Epithelial cell of esophagus (primary cell): ENCODE data around the gene RALGPS2.
A peak's percentile ranks its signal among the peaks of the same experiment; 100 is the strongest.

Source experiments
- DNase-seq: peaks from one replicate; pipeline ENCODE4 v3.0.0; 2010; ENCODE audit warnings: low read depth
- H3K4me3 ChIP-seq: 2 replicates; pipeline ENCODE4 v1.5.1; 2011; ENCODE audit warnings: mild to moderate bottlenecking, low read length, control low read depth
- CTCF ChIP-seq: IDR thresholded peaks from 2 replicates; pipeline ENCODE4 v1.5.1; 2011; ENCODE audit warnings: low read depth, mild to moderate bottlenecking, low read length, control low read depth, inconsistent platforms; ENCODE audit not compliant: insufficient read depth; ENCODE audit errors: missing control alignments

The RALGPS2 gene

GRCh38 chr1:178718520-178718919 lies 6.5 kb upstream of the RALGPS2 start:
- no peak for TF ChIP-seq CTCF
- no peak for DNase-seq
- H3K4me3 ChIP-seq = no peak overlapping the region

DNA sequence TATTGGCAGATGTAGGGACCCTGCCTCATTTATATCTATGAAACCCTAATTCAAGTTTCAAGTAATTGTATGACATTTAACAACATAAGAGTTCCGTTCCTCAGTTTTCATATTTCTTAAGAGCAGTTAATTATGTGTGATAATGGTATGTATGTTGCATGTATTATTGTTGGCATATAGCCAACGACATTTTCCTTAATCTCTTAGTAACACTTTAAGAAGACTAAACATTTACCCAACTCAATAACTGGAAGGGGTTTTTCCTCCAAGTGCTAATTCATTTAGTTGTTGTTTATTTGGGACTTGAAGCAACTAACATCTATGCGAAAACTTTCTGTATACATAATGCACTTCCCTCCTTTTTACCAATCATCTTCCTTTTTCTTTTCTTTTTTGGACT lies 1.5 kb upstream of the RALGPS2 start:
- peak; percentile 59 for DNase-seq
- no peak overlapping the region for H3K4me3 ChIP-seq
- no peak for TF ChIP-seq CTCF

- no peak for TF ChIP-seq CTCF
- no peak for DNase-seq
- H3K4me3 ChIP-seq = peak overlapping the region; percentile 76
Measured at GRCh38 chr1:178724376-178724727, 692 bp upstream of the RALGPS2 start.

- peak; percentile 53 for DNase-seq
- peak overlapping the region; percentile 76 for H3K4me3 ChIP-seq
Measured at GRCh38 chr1:178725466-178726086, 532 bp downstream of the RALGPS2 start.

DNA sequence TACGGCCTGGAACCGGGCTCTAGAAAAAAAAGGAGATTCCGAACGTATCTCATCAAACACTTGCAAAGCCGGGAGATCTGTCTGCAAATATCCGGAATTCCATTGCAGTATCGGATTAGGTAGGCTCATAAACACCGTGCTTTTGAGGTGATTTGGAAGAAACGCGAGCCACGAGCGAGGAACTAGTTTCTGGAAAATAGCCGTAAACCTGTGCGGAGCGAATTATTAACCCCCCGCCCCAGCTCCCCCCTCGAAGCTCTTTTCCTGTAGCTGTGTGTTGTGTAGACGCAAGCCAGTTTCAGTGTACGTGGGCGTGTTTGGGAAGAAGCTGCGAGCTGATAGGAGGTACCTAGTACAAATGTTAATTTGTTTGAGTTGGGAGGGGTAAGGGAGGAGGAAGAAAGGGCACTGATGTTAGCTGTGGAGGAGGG lies 1.1 kb downstream of the RALGPS2 start:
- H3K4me3 ChIP-seq = peak overlapping the region; percentile 76
- DNase-seq = peak; percentile 92
- no peak for TF ChIP-seq CTCF

More at GRCh38 chr1:178725466-178726086, 532 bp downstream of the RALGPS2 start:
- no peak for TF ChIP-seq CTCF

DNA sequence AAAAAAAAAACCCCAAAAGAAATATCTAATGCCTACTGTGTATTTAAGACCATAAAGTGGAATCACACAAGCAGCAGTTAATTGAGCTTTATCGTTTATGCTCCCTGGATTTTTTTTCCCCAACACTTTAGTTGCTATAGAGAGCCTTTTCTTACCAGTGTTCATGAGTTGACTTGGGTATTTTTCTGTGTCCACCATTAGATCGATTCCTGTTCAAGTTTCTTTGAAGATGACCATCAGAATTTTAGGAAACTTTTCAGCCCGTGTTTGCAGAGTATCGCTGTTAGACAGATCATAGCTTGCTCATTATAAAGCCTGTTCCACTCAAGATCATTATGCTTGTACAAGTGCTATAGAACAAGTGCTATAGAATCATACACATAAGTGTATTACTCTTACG lies 1.5 kb downstream of the RALGPS2 start:
- DNase-seq = no peak
- peak overlapping the region; percentile 76 for H3K4me3 ChIP-seq
- no peak for TF ChIP-seq CTCF
